GM12874 (cell line): ENCODE data around the gene NRXN3.

Experiments
- CTCF ChIP-seq: IDR thresholded peaks from 2 replicates; pipeline ENCODE4 v1.5.1; 2011; ENCODE audit warnings: low read depth, mild to moderate bottlenecking, control low read depth, low read length, moderate library complexity; ENCODE audit not compliant: insufficient read depth

Gene NRXN3

DNA sequence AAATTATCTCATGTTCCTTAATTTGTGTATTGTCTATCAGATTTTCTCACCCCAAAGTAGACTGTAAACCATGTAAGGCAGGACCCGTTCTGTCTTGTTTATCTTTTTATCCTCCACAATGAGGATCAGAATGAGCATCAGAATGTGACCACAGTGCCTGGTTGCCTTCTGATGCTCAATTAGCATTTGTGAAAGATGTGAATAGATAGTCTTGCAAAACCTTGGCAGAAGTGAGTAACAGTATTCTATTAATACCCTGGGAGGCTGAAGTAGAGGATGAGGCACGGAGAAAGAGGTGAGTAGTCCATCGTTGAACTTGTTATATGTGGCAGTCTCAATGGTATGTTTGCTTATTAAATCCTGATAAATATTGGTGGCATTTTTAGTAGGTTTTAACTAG, 781.4 kb downstream of the NRXN3 start:
- no peak for TF ChIP-seq CTCF

GRCh38 chr14:78959674-78960264, 789.6 kb downstream of the NRXN3 start:
- TF ChIP-seq CTCF: peak; percentile 80

GRCh38 chr14:78967111-78967809, 797.1 kb downstream of the NRXN3 start:
- no peak for TF ChIP-seq CTCF

DNA sequence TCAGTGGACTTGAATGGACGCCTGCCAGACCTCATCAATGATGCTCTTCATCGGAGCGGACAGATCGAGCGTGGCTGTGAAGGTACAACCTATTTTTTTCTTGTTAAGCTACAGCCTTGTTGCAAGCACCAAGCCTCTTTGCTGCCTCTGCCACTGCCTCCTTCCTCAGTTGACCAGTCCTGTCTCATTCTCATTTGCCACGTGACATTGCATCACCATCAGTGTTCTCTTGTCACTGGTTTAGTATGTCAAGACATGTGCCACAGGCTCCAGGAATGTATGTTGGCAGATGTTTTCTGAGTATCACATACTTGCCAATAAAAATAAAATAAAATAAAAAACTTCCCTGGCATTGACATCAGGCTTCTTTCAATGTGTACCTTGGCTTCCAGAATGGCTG, 798.1 kb downstream of the NRXN3 start:
- TF ChIP-seq CTCF: no peak

GRCh38 chr14:78970677-78971076, 800.5 kb downstream of the NRXN3 start:
- no peak for TF ChIP-seq CTCF

DNA sequence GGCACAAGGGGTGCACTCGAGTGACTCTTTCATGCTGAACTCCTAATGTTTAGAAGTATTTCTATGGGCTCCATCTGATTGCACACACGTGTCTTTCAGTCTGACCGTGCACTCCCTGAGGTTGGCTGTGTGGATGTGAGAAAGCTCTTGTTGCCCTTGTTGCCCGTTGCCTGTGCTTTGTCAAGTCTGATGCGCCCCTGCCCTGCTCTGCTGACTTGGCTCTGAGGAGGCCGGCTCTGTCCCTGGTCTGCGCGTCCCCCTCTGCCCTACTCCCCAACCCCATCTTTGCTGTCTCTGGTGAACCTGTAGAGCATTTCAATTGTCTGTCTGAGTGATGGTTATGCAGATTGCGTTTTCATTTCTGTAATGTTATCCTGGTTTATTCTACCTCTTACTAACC, 802.3 kb downstream of the NRXN3 start:
- no peak for TF ChIP-seq CTCF

DNA sequence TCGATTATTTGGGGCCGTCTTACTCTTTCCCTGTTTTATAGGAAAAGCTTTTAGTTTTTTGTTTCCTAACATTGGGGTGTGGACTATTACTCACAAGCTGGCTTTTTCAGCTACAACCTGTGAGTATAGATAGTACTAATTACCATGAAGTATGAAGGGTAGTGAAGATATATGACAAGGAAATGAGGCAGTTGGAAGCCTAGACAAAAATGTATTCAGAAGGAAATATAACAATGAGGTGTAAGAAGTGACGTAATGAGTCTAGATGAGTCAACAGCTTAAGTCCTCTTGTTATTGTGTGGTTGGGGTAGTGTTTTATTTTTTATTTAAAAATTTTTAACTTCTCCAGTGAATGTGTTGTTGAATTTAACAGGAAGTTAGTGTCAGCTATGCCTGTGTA, 804.5 kb downstream of the NRXN3 start:
- TF ChIP-seq CTCF: no peak

GRCh38 chr14:78975734-78976133, 805.6 kb downstream of the NRXN3 start:
- TF ChIP-seq CTCF: no peak
